NOMO-1 treated with DMSO at 0.1 percent for 48 hours (cell line): ENCODE measurements around the gene SBK3.
"Not testable (repeated sequence)": the region's sequence is repeated elsewhere in the genome, so short reads cannot be mapped to it uniquely, and the experiment has no call there.

ENCODE experiments used
- DNase-seq: peaks from one replicate; lab custom pipeline; 2025; ENCODE audit not compliant: unreplicated experiment; lab: John Stamatoyannopoulos, UW

Gene SBK3

DNA sequence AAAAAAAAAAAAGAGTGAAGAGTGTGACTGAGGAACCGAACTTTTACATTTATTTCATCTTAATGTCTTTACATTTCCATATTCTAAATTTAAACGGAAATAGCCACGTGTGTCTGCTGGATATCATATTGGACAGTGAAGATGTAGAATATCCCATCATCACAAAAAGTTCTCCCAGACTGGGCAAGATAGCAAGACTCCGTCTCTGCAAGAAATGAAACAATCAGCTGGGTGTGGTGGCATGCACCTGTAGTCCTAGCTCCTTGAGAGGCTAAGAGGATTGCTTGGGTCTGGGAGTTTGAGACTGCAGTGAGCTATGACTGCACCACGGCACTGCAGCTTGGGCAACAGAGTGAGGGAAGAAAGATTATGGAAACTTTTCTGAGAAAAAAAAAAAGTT lies 31.4 kb upstream of the SBK3 start:
- DNase-seq, result no peak

DNA sequence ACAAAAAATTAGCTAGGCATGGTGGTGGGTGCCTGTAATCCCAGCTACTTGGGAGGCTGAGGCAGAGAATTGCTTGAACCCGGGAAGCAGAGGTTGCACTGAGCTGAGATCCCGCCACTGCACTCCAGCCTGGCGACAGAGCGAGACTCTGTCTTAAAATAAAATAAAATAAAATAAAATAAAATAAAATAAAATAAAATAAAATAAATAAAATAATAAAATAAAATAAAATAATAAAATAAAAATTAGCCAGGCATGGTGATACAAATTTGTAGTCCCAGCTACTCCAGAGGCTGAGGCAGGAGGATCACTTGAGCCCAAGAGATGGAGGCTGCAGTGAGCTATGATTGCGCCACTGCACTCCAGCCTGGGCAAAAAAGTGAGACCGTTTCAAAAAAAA lies 28.6 kb upstream of the SBK3 start:
- not testable (repeated sequence) for DNase-seq

DNA sequence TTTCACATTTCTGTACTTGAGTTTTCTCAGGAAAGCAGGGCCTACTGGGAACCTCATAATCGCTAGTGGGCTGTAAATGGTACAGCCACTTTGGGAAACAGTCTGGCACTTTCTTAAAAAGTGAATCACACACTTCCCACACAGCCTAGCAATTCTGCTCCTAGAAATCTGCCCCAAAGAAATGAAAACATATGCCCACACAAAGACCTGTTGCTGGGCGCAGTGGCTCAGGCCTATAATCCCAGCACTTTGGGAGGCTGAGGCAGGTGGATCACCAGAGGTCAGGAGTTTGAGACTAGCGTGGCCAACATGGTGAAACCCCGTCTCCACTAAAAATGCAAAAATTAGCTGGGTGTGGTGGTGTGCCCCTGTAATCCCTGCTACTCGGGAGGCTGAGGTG lies 24.1 kb upstream of the SBK3 start:
- not testable (repeated sequence) for DNase-seq

DNA sequence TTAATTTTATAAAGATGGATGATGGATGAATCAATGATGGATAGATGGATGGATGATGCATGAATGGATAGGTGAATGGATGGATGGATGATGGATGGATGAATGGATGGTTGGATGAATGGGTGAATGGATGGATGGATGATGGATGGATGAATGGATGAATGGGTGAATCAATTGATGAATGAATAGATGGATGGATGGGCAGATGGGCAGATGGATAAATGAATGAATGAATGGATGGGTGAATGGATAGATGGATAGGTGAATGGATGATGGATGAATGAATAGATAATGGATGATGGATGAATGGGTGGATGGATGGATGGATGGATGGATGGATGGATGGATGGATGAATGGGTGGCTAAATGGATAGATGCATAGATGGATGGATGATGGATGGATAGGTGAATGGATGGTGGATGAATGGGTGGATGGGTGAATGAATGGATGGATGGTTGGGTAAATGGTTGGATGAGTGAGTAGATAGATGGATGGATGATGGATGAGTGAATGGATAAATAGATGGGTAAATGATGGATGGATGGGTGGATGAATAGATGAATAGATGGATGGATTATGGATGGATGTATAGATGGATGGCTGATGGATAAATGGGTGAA lies 22.5 kb upstream of the SBK3 start:
- DNase-seq, result no peak

DNA sequence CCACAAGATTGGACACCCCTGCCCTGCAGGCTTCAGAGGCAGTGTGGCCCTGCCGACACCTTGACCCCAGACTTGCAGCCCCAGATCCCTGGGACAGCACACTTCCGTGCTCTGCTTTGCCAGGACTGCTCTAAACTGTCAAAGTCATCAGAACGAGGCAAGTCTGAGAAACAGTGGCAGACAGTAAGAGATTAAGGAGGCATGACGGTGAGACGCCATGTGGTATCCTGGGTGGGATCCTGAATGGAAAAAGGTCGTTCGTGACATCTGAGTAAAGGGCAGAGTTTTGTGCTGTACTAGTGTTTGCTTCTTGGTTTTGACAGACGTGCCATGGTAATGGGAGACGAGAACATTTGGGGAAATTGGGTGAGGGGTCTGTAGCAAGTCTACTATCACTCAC lies 21.5 kb upstream of the SBK3 start:
- no peak for DNase-seq

DNA sequence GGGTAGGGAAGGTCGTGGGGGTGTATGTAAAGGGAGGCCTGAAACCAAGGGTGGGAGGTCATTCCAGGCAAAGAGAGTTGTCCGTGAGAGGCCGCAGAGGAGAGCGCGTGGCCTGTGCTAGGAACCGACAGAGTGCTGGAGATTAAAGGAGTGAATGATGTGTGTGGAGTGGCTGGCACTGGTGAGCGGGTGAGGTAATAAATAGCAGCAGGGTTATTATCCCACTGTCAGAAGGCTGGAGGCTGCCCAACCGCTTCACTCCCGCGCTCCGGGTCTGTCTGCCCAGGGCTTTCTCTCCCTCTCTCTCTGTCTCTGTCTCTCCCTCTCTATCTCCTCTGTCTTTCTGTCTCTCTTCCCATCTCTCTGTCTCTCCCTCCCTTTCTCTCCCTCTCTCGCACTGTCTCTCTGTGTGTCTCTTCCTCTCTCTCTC lies 17.9 kb upstream of the SBK3 start:
- DNase-seq, result no peak

DNA sequence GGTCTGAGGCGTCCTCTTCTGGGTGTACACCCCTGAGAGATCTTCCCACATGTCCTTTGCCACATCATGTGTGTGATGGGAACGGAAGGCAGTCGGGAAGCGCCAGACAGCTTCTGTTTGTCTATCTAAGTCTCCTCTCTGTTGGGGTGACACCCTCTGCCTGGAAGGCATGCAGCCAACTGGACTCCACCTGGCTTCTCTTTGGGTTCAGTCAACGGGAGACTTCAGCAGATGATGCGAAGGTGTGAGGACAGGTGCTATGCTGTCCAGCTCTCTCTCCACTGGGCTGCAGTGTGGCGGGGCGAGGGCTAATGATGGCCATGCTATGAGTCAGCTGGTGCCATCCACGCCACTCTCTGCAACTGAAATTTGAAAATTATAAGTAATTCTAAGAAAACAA lies 14.3 kb upstream of the SBK3 start:
- no peak for DNase-seq

DNA sequence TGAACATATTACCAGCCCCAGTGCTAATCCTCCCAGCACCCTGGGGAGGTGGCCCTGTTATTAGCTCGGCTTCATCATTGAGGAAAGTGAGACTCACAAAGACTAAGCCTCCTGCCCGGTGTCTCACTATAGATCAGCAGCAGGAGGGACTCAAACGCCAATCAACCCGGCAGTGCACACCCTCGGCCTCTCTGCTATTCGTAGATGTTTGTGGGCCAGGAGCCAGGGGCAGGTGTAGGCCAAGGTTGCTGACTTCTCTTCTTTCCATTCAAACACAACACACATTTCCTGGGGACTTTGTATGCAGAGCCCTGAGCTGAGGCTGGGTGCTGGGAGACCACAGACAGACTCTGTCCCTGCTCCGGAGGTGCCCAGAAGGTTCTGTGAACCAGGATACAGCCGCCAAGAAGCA lies 9.4 kb upstream of the SBK3 start:
- no peak for DNase-seq

DNA sequence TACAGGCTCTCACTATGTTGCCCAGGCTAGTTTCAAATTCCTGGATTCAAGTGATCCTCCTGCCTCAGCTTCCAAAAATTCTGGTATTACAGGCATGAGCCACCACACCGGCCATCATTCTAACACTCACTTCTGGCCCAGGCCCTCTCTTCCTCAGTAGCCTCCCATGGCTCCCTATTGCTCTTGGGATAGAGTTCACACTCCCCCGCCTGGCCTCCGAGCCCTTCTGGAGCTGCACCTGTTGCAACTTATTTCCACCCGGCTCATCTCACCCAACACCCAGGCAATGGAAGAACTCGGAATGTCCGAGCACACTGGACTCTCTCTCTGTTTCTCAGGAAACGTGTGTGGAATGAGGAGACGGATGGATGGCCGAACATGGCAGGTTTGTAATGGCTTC lies 9.0 kb upstream of the SBK3 start:
- no peak for DNase-seq

DNA sequence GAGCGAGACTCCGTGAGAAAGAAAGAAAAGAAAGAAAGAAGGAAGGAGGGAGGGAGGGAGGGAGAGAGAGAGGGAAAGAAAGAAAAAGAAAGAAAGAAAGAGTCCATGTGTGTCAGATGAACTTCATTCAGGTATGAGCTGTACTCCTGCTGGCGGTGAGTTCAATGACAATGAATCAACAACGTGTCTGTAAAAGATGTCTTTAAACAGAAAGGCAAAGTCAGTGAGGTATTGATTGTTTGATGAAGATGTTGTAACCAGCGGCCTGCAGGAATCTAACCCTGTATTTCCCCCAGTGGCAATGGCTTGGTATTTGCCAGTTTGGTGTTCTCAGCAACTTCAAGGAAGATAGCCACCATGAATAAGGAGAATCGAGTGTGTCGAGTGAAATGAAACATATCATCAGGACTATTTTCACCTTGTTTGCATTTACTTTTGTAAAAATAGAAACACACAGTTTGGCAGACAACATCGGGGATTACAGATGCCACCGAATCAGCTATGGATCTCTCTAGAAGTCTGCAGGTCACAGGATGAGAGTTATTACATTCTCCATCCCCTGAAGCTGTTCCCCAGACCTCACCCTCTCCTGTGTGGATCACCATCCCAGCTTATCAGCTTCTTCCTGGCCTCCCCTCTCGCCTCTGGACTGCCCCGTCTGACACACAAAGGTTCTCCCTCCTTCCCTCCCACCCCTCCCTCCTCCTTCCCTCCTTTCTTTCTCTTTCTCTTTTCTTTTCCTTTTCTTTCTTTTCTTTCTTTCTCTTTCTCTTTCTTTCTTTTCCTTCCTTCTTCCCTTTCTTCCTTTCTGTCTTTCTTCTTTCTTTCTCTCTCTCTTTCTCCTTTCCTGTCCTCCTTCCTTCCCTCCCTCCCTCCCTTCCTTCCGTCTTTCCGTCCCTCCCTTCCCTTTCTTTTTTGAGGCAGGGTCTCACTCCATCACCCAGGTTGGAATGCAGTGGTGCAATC lies 8.2 kb upstream of the SBK3 start:
- no peak for DNase-seq

DNA sequence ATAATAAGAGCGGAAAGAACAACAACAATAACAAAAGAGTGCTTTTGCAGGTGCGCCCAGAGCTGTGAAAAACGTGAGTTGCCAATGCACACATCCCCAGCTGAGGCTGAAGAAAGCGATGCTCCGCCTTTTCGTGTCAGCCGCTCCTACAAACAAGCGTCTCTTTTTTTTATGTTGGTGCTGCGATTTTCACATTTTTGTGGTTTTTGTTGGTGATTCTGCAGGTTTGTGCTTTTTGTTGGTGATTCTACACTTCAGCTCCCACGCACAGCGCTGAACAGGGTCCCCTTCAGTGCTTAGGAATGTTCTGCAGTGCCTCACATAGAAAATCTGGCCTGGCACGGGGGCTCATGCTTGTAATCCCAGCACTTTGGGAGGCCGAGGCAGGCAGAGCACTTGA lies 7.3 kb upstream of the SBK3 start:
- no peak for DNase-seq

DNA sequence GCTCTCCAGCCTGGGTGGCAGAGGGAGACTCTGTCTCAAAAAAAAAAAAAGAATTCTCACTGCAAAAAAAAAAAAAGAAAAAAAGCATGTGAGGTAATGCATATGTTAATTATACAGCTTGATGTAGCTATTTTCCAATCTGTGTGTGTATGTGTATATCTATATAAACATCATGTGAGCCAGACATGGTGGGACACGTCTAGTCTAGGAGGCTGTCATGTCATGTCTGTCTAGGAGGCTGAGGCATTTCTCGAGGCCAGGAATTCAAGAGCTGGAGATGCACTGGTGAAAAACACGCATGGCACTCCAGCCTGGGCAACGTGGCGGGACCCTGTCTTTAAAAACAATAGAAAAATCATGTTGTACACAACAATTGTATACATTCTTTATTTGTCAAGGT lies 6.9 kb upstream of the SBK3 start:
- no peak for DNase-seq

DNA sequence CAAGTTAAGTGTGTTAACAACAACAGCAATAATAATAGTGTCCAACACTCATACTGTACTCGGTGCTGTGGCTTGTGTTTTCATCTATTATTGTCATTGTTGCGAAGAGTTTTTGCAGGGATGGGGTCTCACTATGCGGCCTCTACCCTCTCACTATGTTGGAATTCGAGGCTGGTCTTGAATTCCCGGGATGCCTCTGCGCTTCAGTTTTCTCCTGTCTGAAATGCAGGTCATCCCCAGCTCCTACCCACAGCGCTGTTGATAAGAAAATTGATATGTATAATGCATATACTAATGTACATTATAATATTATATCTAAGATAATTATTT lies 4.9 kb upstream of the SBK3 start:
- DNase-seq, result no peak

DNA sequence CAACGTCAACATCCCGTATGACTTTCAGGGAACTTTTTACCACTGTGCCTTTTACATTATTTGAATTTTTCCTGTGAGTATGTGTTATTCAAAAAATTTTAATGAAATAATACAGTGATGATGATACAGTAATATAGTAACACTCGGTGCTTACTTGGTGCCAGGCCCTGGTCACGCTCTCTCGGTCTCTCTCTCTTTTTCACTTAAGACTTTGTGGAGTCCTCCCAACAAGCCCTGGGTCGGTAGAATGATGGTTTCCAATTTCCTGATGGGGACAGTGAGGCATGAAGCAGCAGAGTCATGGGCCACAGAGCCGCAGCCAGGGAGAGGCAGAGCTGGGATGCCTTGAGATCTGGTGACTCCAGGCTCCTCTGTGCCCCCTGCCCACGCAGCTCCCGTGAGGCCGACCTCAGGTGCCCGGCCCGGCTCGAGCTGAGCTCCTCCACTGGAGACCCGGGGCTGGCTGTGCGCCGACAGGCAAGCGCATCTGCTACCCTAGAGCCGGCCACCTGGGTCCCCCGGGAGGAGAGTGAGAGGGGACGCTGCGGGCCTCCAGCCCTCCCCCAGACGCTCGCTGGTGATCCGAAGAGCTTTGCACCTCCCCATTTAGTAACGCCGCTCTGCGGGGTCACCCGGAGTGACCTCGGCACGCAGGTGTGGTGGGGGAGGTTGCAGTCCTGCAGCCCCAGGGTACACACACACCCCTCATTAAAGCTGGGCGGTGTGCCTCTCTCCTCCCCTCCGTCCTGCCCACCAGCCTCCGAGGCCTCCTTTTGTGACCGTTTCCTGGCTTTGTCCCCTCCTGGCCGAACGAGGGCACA lies 4.4 kb upstream of the SBK3 start:
- no peak for DNase-seq

DNA sequence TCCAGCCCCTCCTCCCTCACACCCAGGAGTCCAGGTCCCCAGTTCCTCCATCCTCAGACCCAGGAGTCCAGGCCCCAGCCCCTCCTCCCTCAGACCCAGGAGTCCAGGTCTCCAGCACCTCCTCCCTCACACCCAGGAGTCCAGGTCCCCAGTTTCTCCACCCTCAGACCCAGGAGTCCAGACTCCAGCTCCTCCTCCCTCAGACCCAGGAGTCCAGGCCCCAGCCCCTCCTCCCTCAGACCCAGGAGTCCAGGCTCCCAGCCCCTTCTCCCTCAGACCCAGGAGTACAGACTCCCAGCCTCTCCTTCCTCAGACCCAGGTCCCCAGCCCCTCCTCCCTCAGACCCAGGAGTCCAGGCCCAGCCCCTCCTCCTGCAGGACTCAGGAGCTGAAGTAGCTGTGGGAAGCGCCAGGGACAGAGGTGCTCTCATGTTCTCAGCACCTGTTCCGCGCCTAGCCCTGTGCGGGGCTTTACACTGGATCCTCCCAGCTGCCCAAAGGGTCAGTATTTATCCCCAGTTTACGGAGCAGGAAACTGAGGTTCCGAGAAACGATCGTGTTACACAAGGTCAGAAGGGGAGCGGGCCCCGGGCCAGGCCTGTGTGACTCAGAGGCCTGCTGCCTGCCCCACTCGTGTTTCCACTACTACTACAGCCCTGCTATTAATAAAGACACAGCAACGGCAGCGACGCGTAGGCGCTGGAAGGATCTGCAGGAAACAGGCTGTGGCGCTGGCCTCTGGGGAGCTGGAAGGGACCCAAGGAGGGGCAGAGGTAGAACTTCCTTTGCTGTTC lies 1.7 kb upstream of the SBK3 start:
- no peak for DNase-seq

DNA sequence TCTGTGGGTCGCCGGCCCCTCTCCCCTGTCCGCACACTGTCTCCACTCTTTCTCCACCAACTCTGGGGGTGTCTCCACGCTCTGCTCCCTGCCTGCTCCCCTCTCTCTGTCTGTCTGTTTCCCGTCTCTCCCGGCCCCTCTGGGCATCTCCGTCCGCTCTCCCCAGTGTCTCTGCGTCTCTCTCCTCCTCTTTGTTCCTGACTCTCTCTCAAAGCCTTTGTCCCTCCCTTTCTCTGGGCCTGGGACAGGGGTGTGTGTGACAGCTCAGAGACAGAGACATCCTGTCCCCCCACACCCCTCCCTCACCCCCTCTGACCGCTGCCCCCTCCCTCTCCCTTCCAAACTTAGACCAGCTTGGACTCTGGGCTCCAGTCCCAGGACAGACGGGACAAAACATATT lies 668 bp upstream of the SBK3 start:
- DNase-seq, result no peak

DNA sequence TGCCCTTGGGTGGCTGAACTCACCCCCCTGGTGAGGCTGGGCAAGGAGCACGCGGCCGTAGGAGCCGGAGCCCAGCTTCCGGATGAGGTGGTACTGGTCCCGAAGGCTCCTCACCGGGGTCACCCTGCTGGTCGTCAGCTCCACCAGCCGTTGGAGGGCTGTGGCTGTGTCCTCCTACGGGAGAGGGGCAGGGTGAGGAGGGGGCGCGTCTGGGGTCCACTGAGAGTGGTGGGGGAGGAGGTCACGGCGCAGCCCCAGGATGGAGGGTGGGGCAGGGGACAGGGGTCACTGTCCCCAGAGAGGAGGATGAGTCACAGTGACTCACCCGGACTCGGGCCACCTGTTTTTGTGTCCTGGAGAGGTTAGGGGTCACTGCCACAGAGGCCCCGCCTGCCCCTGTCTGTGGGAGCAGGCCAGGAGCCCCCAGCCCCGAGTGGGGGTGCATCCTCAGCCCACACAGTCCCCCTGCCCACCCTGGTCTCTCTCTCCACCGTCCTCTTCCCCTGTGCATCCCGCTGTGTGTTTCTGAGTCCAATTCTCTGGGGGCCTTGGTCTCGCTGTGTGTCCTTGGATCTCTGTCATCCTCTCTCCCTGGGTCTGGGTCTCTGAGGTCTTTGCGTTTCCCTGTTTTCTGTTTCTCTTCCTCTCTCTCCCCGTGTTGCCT lies 435 bp downstream of the SBK3 start:
- DNase-seq, result no peak

DNA sequence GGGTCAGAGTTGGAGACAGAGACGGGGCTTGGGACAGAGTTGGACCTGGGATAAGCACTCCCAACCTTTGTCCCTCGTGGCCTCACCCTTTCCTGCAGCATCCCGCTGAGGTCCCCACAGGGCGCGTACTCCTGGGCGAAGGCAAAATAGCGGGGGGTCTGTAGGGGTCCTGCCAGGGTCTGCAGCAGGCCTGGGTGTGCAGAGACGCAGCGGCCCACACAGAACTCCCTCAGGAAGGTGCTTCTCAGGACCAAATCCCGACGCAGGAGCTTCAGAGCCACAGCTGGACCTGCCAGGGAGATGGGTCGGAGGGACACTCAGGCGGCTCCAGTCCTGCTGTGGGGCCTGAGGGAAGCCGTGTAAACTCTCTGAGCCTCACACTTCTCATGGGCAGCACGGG lies 1.3 kb downstream of the SBK3 start:
- no peak for DNase-seq

DNA sequence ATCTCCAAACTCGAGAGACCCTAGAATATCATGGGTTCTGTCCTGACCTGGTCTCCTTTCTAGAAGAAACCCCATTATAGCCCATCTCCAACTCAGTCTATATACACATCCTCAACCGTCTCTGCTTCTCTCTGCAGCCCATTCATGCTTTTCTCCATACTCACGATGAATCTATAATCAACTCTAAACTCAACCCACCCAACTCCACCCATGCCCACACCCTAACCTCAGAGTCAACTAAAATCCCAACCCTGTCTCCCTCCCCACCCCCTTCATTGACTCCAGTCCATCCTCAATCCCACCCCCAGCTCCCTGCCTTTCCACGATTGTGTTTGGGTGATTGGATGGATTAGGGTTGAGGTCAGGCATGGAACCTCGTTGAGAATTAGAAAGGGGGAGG lies 1.8 kb downstream of the SBK3 start:
- DNase-seq, result no peak

DNA sequence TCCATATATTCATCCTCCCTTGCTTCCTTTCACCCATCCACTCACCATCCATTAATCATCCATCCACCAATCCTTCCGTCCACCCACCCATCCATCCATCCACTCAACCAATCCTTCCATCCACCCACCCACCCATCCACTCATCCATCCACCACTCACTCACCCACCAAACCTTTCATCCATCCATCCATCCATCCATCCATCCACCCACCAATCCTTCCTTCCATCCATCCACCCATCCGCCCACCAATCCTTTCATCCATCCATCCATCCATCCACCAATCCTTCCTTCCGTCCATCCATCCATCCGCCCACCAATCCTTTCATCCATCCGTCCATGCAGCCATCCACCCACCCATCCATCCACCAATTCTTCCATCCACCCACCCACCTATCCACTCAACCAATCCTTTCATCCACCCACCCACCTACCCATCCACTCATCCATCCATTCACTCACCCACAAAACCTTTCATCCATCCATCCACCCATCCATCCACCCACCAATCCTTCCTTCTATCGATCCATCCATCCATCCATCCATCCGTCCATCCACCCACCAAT lies 3.0 kb downstream of the SBK3 start:
- DNase-seq, result no peak
